ENCODE measurements around the gene CELSR3. TPM values are rescaled to one million over a fixed set of nuclear protein-coding genes. Genes with fewer than 3 reads are reported as not detected.

The CELSR3 gene
- total RNA-seq, 1 donor: 1.4 TPM

DNA sequence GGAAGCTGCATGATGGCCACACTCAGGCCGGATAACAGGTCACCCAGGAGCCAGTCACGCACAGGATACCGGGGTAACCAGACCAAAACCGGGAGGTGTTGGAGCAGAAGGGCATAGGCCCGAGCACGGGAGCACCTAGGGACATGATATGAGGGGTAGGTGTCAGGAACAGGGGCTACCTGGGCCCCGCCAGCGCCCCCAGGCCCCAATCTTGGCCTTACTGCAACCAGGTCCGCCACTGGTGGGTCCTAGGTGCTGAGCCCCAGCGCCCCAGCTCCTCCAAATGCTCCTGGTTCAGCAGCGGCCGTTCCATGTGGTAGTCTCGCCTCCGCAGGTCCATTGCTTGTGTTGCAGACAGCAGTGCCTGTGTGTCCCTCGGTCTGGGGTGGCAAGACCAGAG is 29.4 kb downstream of the CELSR3 start:
- H3K79me2 ChIP-seq (ENCODE audit: insufficient read depth, low read length): peaks cover 21% of the 10 kb centered on the region
- H3K27ac ChIP-seq (ENCODE audit: low read depth, low read length): no peak overlapping the region
- H3K4me2 ChIP-seq (ENCODE audit: insufficient read depth, low read length): no peak overlapping the region
- no peaks in the 10 kb centered on the region for H3K9me3 ChIP-seq (ENCODE audit: low read depth, low read length)
- no peaks in the 10 kb centered on the region for H3K27me3 ChIP-seq (ENCODE audit: insufficient read depth, low read length)
- H3K4me1 ChIP-seq (ENCODE audit: insufficient read depth, low read length): peaks cover 16% of the 10 kb centered on the region
- DNase-seq (ENCODE audit: insufficient read length, low spot score, missing footprints): peak; percentile 62
- no peak overlapping the region for H3K4me3 ChIP-seq (ENCODE audit: insufficient read depth, low read length)
- H3K36me3 ChIP-seq (ENCODE audit: insufficient read depth, low read length): peaks cover 33% of the 10 kb centered on the region
- peaks cover 19% of the 10 kb centered on the region for H4K20me1 ChIP-seq (ENCODE audit: insufficient read depth, low read length)
- H2AFZ ChIP-seq (ENCODE audit: low read length): no peak overlapping the region
- TF ChIP-seq, protein P1, sequence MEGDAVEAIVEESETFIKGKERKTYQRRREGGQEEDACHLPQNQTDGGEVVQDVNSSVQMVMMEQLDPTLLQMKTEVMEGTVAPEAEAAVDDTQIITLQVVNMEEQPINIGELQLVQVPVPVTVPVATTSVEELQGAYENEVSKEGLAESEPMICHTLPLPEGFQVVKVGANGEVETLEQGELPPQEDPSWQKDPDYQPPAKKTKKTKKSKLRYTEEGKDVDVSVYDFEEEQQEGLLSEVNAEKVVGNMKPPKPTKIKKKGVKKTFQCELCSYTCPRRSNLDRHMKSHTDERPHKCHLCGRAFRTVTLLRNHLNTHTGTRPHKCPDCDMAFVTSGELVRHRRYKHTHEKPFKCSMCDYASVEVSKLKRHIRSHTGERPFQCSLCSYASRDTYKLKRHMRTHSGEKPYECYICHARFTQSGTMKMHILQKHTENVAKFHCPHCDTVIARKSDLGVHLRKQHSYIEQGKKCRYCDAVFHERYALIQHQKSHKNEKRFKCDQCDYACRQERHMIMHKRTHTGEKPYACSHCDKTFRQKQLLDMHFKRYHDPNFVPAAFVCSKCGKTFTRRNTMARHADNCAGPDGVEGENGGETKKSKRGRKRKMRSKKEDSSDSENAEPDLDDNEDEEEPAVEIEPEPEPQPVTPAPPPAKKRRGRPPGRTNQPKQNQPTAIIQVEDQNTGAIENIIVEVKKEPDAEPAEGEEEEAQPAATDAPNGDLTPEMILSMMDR (IDR thresholded peaks at IDR 0.05; ENCODE audit: extremely low read depth, low read depth, low read length): no peak

DNA sequence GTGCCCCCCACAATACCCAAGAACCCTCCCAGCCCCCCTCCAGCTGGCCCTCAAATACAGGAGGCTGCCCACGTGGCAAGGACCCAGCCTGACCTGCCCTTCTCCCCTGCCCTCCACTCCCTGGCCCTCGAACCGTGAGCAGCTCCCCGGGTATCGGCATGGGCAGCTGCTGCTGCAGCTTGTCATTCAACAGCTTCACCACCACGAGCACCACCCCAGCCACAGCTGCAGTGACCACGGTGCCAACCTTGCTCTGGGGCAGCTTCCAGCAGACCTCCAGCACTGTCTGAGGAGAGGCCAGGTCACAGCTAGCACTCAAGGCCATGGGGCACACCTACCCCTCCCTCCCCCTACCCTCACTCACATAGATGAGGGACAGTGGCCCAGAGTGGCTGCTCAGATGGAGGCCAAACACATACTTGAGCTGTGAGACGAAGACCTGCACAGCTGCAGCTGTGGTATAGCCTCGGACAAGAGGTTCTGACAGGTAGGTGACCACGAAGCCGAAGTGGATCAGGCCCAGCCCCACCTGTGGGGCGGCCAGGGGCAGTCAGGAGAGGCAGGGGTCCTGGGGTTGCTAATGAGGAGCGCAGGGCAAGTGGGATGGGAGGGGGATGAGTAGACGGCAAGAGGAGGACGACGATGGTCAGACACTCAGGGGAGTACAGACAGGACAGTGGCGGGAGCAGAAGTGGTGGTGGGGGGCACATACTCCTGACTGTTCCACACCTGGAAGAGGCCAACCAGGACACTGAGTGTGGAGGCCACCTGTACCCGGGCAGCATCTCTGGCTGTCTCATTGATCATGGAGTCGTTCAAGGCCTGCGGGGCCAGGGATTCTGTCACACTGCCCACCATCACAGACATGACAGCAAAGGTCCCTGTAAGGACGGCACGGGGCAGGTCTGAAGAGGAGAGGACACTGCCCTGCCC is 30.9 kb downstream of the CELSR3 start:
- DNase-seq (ENCODE audit: insufficient read length, low spot score, missing footprints): peak; percentile 68
- H3K4me2 ChIP-seq (ENCODE audit: insufficient read depth, low read length): no peak overlapping the region
- no peaks in the 10 kb centered on the region for H3K9me3 ChIP-seq (ENCODE audit: low read depth, low read length)
- H3K4me1 ChIP-seq (ENCODE audit: insufficient read depth, low read length): peaks cover 16% of the 10 kb centered on the region
- TF ChIP-seq, protein P1 (IDR thresholded peaks at IDR 0.05; ENCODE audit: extremely low read depth, low read depth, low read length): no peak
- peaks cover 43% of the 10 kb centered on the region for H3K36me3 ChIP-seq (ENCODE audit: insufficient read depth, low read length)
- no peak overlapping the region for H2AFZ ChIP-seq (ENCODE audit: low read length)
- H3K27me3 ChIP-seq (ENCODE audit: insufficient read depth, low read length): no peaks in the 10 kb centered on the region
- peaks cover 19% of the 10 kb centered on the region for H4K20me1 ChIP-seq (ENCODE audit: insufficient read depth, low read length)
- no peak overlapping the region for H3K4me3 ChIP-seq (ENCODE audit: insufficient read depth, low read length)
- peaks cover 21% of the 10 kb centered on the region for H3K79me2 ChIP-seq (ENCODE audit: insufficient read depth, low read length)
- H3K27ac ChIP-seq (ENCODE audit: low read depth, low read length): no peak overlapping the region

DNA sequence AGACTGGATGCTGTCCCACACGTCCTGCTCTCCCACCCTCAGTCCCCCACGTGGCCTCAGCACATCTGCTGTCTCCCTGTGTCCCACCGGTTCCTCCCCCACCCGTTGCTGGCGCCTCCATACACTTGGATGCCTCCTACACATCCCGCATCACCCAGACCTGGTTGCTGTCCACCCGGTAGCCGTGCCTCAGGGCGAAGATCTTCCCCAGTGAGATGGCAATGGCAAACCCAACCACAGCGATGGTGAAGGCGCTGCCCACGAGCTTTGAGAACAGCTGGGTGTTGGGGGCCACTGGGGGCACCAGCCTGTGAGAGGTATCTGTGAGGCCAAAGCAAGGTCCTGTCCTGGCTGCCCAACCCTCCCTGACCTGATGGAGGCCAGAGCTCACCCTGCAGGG is 31.9 kb downstream of the CELSR3 start:
- H3K4me1 ChIP-seq (ENCODE audit: insufficient read depth, low read length): peaks cover 11% of the 10 kb centered on the region
- H3K27ac ChIP-seq (ENCODE audit: low read depth, low read length): no peak overlapping the region
- H3K9me3 ChIP-seq (ENCODE audit: low read depth, low read length): no peaks in the 10 kb centered on the region
- TF ChIP-seq, protein P1 (IDR thresholded peaks at IDR 0.05; ENCODE audit: extremely low read depth, low read depth, low read length): no peak
- peaks cover 53% of the 10 kb centered on the region for H3K36me3 ChIP-seq (ENCODE audit: insufficient read depth, low read length)
- H3K4me3 ChIP-seq (ENCODE audit: insufficient read depth, low read length): no peak overlapping the region
- H3K4me2 ChIP-seq (ENCODE audit: insufficient read depth, low read length): no peak overlapping the region
- peaks cover 21% of the 10 kb centered on the region for H3K79me2 ChIP-seq (ENCODE audit: insufficient read depth, low read length)
- peak; percentile 37 for DNase-seq (ENCODE audit: insufficient read length, low spot score, missing footprints)
- H3K27me3 ChIP-seq (ENCODE audit: insufficient read depth, low read length): no peaks in the 10 kb centered on the region
- peaks cover 19% of the 10 kb centered on the region for H4K20me1 ChIP-seq (ENCODE audit: insufficient read depth, low read length)
- no peak overlapping the region for H2AFZ ChIP-seq (ENCODE audit: low read length)

DNA sequence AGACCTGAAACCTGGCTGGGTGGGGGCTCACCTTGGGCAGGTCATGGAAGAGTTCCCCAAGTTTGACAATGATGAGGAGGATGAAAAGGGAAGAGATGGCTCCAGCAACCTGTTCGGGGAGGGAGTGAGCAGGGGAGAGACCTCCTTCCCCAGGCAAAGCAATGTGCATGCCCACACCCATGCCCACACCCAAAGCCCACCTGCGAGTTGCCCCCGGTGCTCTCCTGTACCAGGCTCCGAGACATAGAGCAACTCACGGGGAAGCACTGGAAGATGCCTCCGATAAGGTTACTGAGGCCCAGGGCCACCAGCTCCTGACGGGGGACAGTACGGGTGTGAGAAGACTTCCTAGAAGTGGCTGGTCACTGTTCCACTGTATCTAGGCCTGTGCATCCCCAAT is 32.3 kb downstream of the CELSR3 start:
- no peaks in the 10 kb centered on the region for H3K27me3 ChIP-seq (ENCODE audit: insufficient read depth, low read length)
- H3K9me3 ChIP-seq (ENCODE audit: low read depth, low read length): no peaks in the 10 kb centered on the region
- H2AFZ ChIP-seq (ENCODE audit: low read length): no peak overlapping the region
- H4K20me1 ChIP-seq (ENCODE audit: insufficient read depth, low read length): peaks cover 19% of the 10 kb centered on the region
- peaks cover 57% of the 10 kb centered on the region for H3K36me3 ChIP-seq (ENCODE audit: insufficient read depth, low read length)
- H3K4me3 ChIP-seq (ENCODE audit: insufficient read depth, low read length): no peak overlapping the region
- TF ChIP-seq, protein P1 (IDR thresholded peaks at IDR 0.05; ENCODE audit: extremely low read depth, low read depth, low read length): no peak
- peak; percentile 44 for DNase-seq (ENCODE audit: insufficient read length, low spot score, missing footprints)
- peaks cover 7% of the 10 kb centered on the region for H3K4me1 ChIP-seq (ENCODE audit: insufficient read depth, low read length)
- H3K27ac ChIP-seq (ENCODE audit: low read depth, low read length): no peak overlapping the region
- H3K4me2 ChIP-seq (ENCODE audit: insufficient read depth, low read length): no peak overlapping the region
- peaks cover 21% of the 10 kb centered on the region for H3K79me2 ChIP-seq (ENCODE audit: insufficient read depth, low read length)
